ENCODE measurements around the gene PSMB11. TPM values are rescaled to one million over a fixed set of nuclear protein-coding genes. Genes with fewer than 3 reads are reported as not detected.

PSMB11 gene
- total and polyA plus RNA-seq, 7 donors, result 0.03 to 0.51 TPM; not detected in 5

GRCh38 chr14:23053426-23053825, 11.4 kb downstream of the PSMB11 start:
- no peak for DNase-seq
- intact Hi-C loops (cut with DNase I), result loop anchor here in 1 of 2 donors (2.0 kb wide), 1 partner anchor 55 kb away; no protein-coding TSS in a partner anchor
- Histone ChIP-seq H3K9me3 (no peaks in the 10 kb centered on the region), H3K4me3 (no peak overlapping the region), H3K27ac (no peak overlapping the region), H3K4me1 (peaks cover 2% of the 10 kb centered on the region), H3K36me3 (ENCODE audit: insufficient read depth in 1 of 2, low read depth in 1 of 2) (peaks cover 0 to 3% of the 10 kb centered on the region in 2 donors), H3K27me3 (ENCODE audit: insufficient read depth in 3 of 3, low read length in 2 of 3) (no peaks in the 10 kb centered on the region)
- 94 to 97% (median 96%) methylated on average over 10 of the region's 10 CpGs for WGBS, 3 donors
- ATAC-seq, result no peak
- TF ChIP-seq CTCF (IDR thresholded peaks at IDR 0.05), result no peak

- intact Hi-C loops (cut with DNase I), result loop anchor here in 1 of 2 donors (2.0 kb wide), 1 partner anchor 55 kb away; no protein-coding TSS in a partner anchor
- ATAC-seq (no peak), DNase-seq (peak in 1 of 2 donors; percentile 56)
- H3K9me3 ChIP-seq, result no peaks in the 10 kb centered on the region
- no peak overlapping the region for H3K27ac ChIP-seq
- WGBS, 3 donors, result 66 to 70% (median 67%) methylated on average over 17 of the region's 17 CpGs
- peaks cover 0 to 11% of the 10 kb centered on the region in 2 donors for H3K36me3 ChIP-seq (ENCODE audit: insufficient read depth in 1 of 2, low read depth in 1 of 2)
- H3K4me1 ChIP-seq, result peaks cover 2% of the 10 kb centered on the region
- H3K27me3 ChIP-seq (ENCODE audit: insufficient read depth in 3 of 3, low read length in 2 of 3), result no peaks in the 10 kb centered on the region
- no peak overlapping the region for H3K4me3 ChIP-seq
- TF ChIP-seq CTCF (IDR thresholded peaks at IDR 0.05), result peak; percentile 16
Measured at GRCh38 chr14:23054000-23054811, 12.2 kb downstream of the PSMB11 start.

- intact Hi-C loops (cut with DNase I), result loop anchor here in 1 of 2 donors (5.0 kb wide), 1 partner anchor 498 kb away; no protein-coding TSS in a partner anchor
- Histone ChIP-seq H3K4me1 (peaks cover 2% of the 10 kb centered on the region), H3K9me3 (no peaks in the 10 kb centered on the region), H3K27ac (no peak overlapping the region), H3K4me3 (no peak overlapping the region), H3K36me3 (ENCODE audit: insufficient read depth in 1 of 2, low read depth in 1 of 2) (peaks cover 0 to 21% of the 10 kb centered on the region in 2 donors), H3K27me3 (ENCODE audit: insufficient read depth in 3 of 3, low read length in 2 of 3) (no peaks in the 10 kb centered on the region)
- ATAC-seq (no peak), DNase-seq (no peak)
- TF ChIP-seq CTCF (IDR thresholded peaks at IDR 0.05), result no peak
- WGBS, 3 donors, result 95 to 99% (median 97%) methylated on average over 12 of the region's 12 CpGs
Measured at GRCh38 chr14:23055147-23055550, 13.1 kb downstream of the PSMB11 start.

- peak in 1 of 2 donors; percentile 59 for DNase-seq
- ATAC-seq, result no peak
- no peak for TF ChIP-seq CTCF (IDR thresholded peaks at IDR 0.05)
- Histone ChIP-seq H3K9me3 (no peaks in the 10 kb centered on the region), H3K4me1 (peaks cover 2% of the 10 kb centered on the region), H3K27ac (no peak overlapping the region), H3K27me3 (ENCODE audit: insufficient read depth in 3 of 3, low read length in 2 of 3) (no peaks in the 10 kb centered on the region), H3K4me3 (no peak overlapping the region), H3K36me3 (ENCODE audit: insufficient read depth in 1 of 2, low read depth in 1 of 2) (peaks cover 1 to 26% of the 10 kb centered on the region in 2 donors)
- WGBS, 3 donors, result 50 to 71% (median 60%) methylated on average over 6 of the region's 6 CpGs
- intact Hi-C loops (cut with DNase I), result loop anchor here in 1 of 2 donors (5.0 kb wide), 1 partner anchor 498 kb away; no protein-coding TSS in a partner anchor
Measured at GRCh38 chr14:23055621-23056144, 13.7 kb downstream of the PSMB11 start.
